Endothelial cell of umbilical vein (primary cell): ENCODE results near the gene NR6A1.

Experiments
- CTCF ChIP-seq, 2 donors: IDR thresholded peaks; 1 replicate in 1 of 2; 2 replicates in 1 of 2; pipeline ENCODE4 v1.5.1; 2011; ENCODE audit warnings: low read length in 2 of 2, mild to moderate bottlenecking in 2 of 2, moderate library complexity in 2 of 2, control low read depth in 1 of 2, inconsistent platforms in 1 of 2, low read depth in 1 of 2; ENCODE audit not compliant: insufficient read depth in 1 of 2; ENCODE audit errors: extremely low read depth in 1 of 2
- EZH2 ChIP-seq: IDR thresholded peaks from 2 replicates; pipeline ENCODE4 v1.6.1; 2012; ENCODE audit warnings: borderline replicate concordance, low read depth, mild to moderate bottlenecking, moderate library complexity, low read length, inconsistent platforms; ENCODE audit not compliant: severe bottlenecking
- FOS ChIP-seq: IDR thresholded peaks from 2 replicates; pipeline ENCODE4 v1.6.1; 2011; ENCODE audit warnings: mild to moderate bottlenecking, low read length, moderate library complexity, borderline replicate concordance; ENCODE audit not compliant: insufficient read depth
- GATA2 ChIP-seq: IDR thresholded peaks from 2 replicates; pipeline ENCODE4 v1.7.0; 2011; ENCODE audit warnings: low read depth, mild to moderate bottlenecking, moderate library complexity, mixed read lengths, low read length; ENCODE audit not compliant: insufficient read length, insufficient read depth
- JUN ChIP-seq: IDR thresholded peaks from 2 replicates; pipeline ENCODE4 v1.6.1; 2011; ENCODE audit warnings: borderline replicate concordance, low read depth; ENCODE audit not compliant: insufficient read length, insufficient read depth
- MAX ChIP-seq: IDR thresholded peaks from 2 replicates; pipeline ENCODE4 v1.6.1; 2011; ENCODE audit not compliant: insufficient read depth, insufficient read length
- MYC ChIP-seq: IDR thresholded peaks from one replicate; pipeline ENCODE4 v1.6.1; 2011; ENCODE audit warnings: mild to moderate bottlenecking, low read depth, low read length
- POLR2A ChIP-seq: IDR thresholded peaks from 2 replicates; pipeline ENCODE4 v1.6.1; 2012; ENCODE audit warnings: low read depth, mild to moderate bottlenecking, control low read depth, low read length
- POLR2AphosphoS5 ChIP-seq: IDR thresholded peaks from 2 replicates; pipeline ENCODE4 v1.6.1; 2012; ENCODE audit warnings: low read depth, mild to moderate bottlenecking, control low read depth, low read length, moderate library complexity; ENCODE audit not compliant: insufficient read depth

DNA sequence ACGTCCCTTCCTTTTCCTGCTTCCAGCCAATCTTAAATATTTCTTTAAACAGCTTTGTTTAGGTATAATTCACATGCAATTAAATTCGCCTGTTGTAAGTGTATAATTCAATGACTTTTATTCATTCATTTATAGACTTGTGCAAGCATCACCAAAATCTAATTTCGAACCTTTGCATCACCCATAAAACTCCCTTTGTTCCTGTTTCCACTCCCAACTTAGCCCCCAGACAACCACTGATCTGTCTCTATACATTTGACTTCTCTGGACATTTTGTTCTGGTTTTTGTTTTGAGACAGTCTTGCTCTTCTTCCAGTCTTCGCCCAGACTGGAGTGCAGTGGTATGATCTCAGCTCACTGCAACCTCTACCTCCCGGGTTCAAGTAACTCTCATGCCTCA is 71.5 kb downstream of the NR6A1 start:
- TF ChIP-seq EZH2 = no peak
- no peak for TF ChIP-seq POLR2AphosphoS5
- no peak for TF ChIP-seq MAX
- TF ChIP-seq CTCF (IDR thresholded peaks at IDR 0.05; ENCODE audit: extremely low read depth in 1 of 2, insufficient read depth in 1 of 2, low read depth in 1 of 2, low read length in 2 of 2) = no peak
- TF ChIP-seq POLR2A = no peak
- no peak for TF ChIP-seq MYC
- TF ChIP-seq FOS = no peak
- TF ChIP-seq JUN = no peak
- no peak for TF ChIP-seq GATA2
